Measurements from ENCODE around the gene CCDC24.

CCDC24 gene

GRCh38 chr1:44045064-44045463 lies 53.7 kb downstream of the CCDC24 start:
- DNase-seq, result no peak
